Heart left ventricle (tissue), 16 donors: ENCODE measurements around the gene ASF1B. TPM values are rescaled to one million over a fixed set of nuclear protein-coding genes. Genes with fewer than 3 reads are reported as not detected.

ENCODE experiments used
- ATAC-seq, 4 donors: fragments of 200-7000 bp; cut with Tn5 transposase; one replicate each; pipeline ENCODE4 v1.9.1; 2020 to 2022; ENCODE audit warnings: moderate library complexity in 4 of 4, mild to moderate bottlenecking in 3 of 4, moderate number of reproducible peaks in 1 of 4
- DNase-seq, 5 donors: peaks; one replicate each; pipeline ENCODE4 v3.0.0-alpha.2; 2020
- H3K27ac ChIP-seq, 12 donors: fragments of 200-600 bp; sonication (generic) in 4 of 12; one replicate each; pipeline versions ENCODE4 v1.5.0 to v1.8.0; 2016 to 2022; ENCODE audit warnings: mild to moderate bottlenecking in 2 of 12
- H3K27me3 ChIP-seq, 9 donors: fragments of 200-600 bp; sonication (generic) in 2 of 9; one replicate each; pipeline versions ENCODE4 v1.5.1 to v1.8.0; 2016 to 2022; ENCODE audit warnings: mild to moderate bottlenecking in 3 of 9
- H3K36me3 ChIP-seq, 9 donors: fragments of 200-600 bp; sonication (generic) in 2 of 9; one replicate each; pipeline versions ENCODE4 v1.5.0 to v1.8.0; 2018 to 2022; ENCODE audit warnings: mild to moderate bottlenecking in 2 of 9
- H3K4me1 ChIP-seq, 12 donors: fragments of 200-600 bp; sonication (generic) in 4 of 12; one replicate each; pipeline versions ENCODE4 v1.5.0 to v1.8.0; 2016 to 2022; ENCODE audit warnings: mild to moderate bottlenecking in 3 of 12
- H3K4me3 ChIP-seq, 12 donors: fragments of 200-600 bp; sonication (generic) in 4 of 12; one replicate each; pipeline versions ENCODE4 v1.5.0 to v1.8.0; 2017 to 2022; ENCODE audit warnings: mild to moderate bottlenecking in 9 of 12, moderate library complexity in 4 of 12
- H3K9me3 ChIP-seq, 12 donors: fragments of 200-600 bp; sonication (generic) in 4 of 12; one replicate each; pipeline versions ENCODE4 v1.5.0 to v1.8.0; 2016 to 2022; ENCODE audit warnings: mild to moderate bottlenecking in 1 of 12
- CTCF ChIP-seq, 12 donors: fragments of 200-600 bp; sonication (generic) in 4 of 12; IDR thresholded peaks; one replicate each; pipeline versions ENCODE4 v1.5.0 to v1.8.0; 2018 to 2022; ENCODE audit warnings: antibody characterized with exemption in 12 of 12, mild to moderate bottlenecking in 5 of 12
- POLR2A ChIP-seq, 2 donors: fragments of 450-650 bp; IDR thresholded peaks; one replicate each; pipeline ENCODE4 v1.6.1; 2017; ENCODE audit warnings: antibody characterized with exemption in 2 of 2, mild to moderate bottlenecking in 2 of 2, moderate library complexity in 2 of 2
- WGBS, 4 donors: extraction: QIAGEN DNeasy Blood & Tissue Kit in 2 of 4; methylation state at CpG; one replicate each; pipeline versions ENCODE4 v1.1.5 to v1.1.7; 2013 to 2018; 5-methylcytosine and 5-hydroxymethylcytosine counted together
- intact Hi-C, 10 donors: fragments of 100-400 bp; cut with DNase I; formaldehyde crosslinking; loops; one replicate each; pipeline versions ENCODE4 v1.11.1 to v1.14.2; 2022
- polyA plus RNA-seq, 2 donors: library from polyadenylated mRNA; stranded (reverse); fragments of 200-250 nt; gene quantifications; one replicate each; pipeline ENCODE4 v1.2.3, GENCODE V29; 2013
- total RNA-seq, 9 donors: library from RNA; depleted of rRNA in 2 of 9; stranded (reverse); fragments of >200 nt in 2 of 9; fragmentation: NEBNext Ultra II Directional in 3 of 9; extraction: Animal tissue kit (Norgen Biotek cat#: 25700) in 3 of 9; gene quantifications; one replicate each; pipeline versions ENCODE4 v1.1.0 to v1.2.4, GENCODE V29; 2016 to 2023
- donor health status: ischemic (EF 13 %, LVEDD 7.1; RV severe dilation, severe dysfunction).
- donor health status: healthy with polysubstance abuse.
- donor health status: DM: no; HTN: yes; CAD: no.
- donor health status: DM: no; HTN: no; CAD: no.
- donor health status: ischemic (EF 25% LVEDD 6.9; RV normal size, moderate dysfunction).
- donor health status: ischemic (EF 25% LVEDD 5.7; RV mildly dilated, moderate dysfunction).
- donor health status: healthy.
- donor health status: DM: yes; HTN: yes; CAD: no.
- donor health status: ischemic (EF 35%, LVEDD 5.7; RV mildly dilated, moderate dysfunction).
- donor health status: nonischemic (EF 11% LVEDD 7.7; RV severe dilation, severe dysfunction).
- donor health status: DM: yes; HTN: yes; CAD: no.
- donor health status: PGD.
- donor health status: ischemic (EF 29% LVEDD 5.4; RV normal size, mild dysfunction).
- donor health status: nonischemic (EF 23%, LVEDD 6.1; RV moderate dilation, normal function).

ASF1B gene
- total and polyA plus RNA-seq, 11 donors: 0.19 to 7.0 (median 0.91) TPM

DNA sequence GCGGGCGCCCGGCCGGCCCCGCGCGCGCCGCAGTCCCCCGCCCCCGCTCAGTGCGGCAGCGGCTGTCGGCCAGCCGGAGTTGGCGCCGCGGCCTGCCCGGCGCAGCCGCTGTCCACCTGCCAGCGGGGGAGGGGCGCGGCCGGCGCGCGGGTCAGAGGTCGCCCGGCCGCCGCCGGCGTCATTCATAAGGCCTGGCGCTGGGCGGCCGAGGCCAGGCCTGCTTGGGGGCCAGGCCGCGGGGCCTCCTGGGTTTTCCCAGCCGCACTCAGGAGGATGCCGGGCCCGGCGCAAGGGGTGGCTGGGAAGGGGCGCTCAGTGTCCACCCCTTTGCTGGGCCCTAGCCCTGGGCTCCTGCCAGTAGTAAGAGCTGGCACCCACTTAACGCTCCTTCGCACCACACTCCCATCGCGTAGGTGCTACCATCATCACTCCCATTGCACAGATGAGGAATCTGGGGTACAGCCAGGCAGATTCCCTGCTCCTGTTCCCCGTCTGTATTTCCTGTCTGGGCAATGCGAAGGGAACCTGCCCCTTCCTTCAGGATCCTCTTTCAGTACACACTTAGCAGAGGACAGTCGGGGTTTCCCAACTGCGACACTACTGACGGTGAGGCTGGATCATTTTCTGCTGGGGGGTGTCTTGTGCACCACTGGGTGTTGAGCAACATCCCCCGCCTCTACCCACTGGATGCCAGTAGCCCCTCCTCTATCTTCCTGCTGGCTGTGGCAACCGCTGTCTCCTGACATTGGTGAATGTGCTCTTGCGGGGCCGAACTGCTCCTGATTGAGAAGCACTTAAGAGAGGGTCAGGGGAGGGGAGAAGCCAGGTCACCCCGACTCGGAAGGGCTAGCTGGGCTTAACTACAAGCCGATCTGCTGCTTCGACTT, 18.0 kb downstream of the ASF1B start:
- H3K27ac ChIP-seq: peak overlapping the region; percentile 93 to 100 (median 99)
- intact Hi-C loops: loop anchor here in 5 of 10 donors (1.0 to 5.0 kb wide), 3 partner anchors 18 to 46 kb away; partner anchors contain the start of genes MISP3 (in 2 of the 5) and ASF1B (in 1 of the 5)

DNA sequence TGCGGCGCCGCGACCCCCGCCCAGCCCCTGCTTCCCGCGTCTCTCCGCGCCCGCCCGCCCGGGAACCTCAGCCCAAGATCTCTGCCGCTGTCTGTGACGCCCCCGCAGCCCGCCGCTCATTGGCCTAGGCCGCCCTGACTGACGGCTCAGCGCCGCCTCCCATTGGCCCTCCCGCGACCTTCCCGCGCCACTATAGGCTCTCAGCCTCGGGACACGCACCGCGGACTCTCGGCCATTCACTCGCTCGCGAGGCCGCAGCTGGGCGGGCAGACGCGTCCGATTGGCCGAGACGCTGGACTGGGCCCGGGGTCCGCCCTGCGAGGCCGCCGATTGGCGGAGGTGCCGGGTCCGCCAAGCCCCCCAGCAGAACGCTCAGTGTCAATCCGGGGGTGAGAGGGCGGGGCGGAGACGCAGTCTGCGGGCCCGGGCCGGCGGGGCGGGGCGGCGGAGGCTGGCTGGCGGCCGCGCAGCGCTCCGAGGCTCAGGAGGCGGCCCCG, 18.7 kb downstream of the ASF1B start, which contains the start of gene PRKACA:
Gene PRKACA, minus strand, starts transcription at position 95 of the 497 bp plus-strand sequence. CDS start 215 bp downstream, outside the sequence.
- intact Hi-C loops: loop anchor here in 5 of 10 donors (1.0 to 5.0 kb wide), 3 partner anchors 19 to 45 kb away; partner anchors contain the start of genes MISP3 (in 2 of the 5) and ASF1B (in 1 of the 5)
- peak; percentile 87 to 94 (median 92) for ATAC-seq
- 0% methylated on average over 31 to 67 of the region's 67 CpGs for WGBS, 4 donors
- Histone ChIP-seq H3K27me3 (no peaks in the 10 kb centered on the region), H3K36me3 (no peaks in the 10 kb centered on the region), H3K27ac (peak within 1 kb of the TSS; percentile 93 to 100 (median 99)), H3K4me3 (peak within 1 kb of the TSS; percentile 52 to 98 (median 92)), H3K4me1 (peaks cover 27 to 67% (median 58%) of the 10 kb centered on the region in 12 donors), H3K9me3 (no peaks in the 10 kb centered on the region)
- TF ChIP-seq POLR2A (IDR thresholded peaks at IDR 0.05) (peak in 1 of 2 donors; percentile 72), CTCF (IDR thresholded peaks at IDR 0.05) (no peak)
- DNase-seq: peak; percentile 99 to 100 (median 100)

More for the DNA sequence above, 18.0 kb downstream of the ASF1B start:
- Histone ChIP-seq H3K9me3 (no peaks in the 10 kb centered on the region), H3K4me1 (peaks cover 22 to 60% (median 51%) of the 10 kb centered on the region in 12 donors), H3K36me3 (no peaks in the 10 kb centered on the region), H3K4me3 (peak overlapping the region; percentile 40 to 91 (median 63)), H3K27me3 (no peaks in the 10 kb centered on the region)
- ATAC-seq: peak; percentile 29 to 62 (median 52)
- TF ChIP-seq CTCF (IDR thresholded peaks at IDR 0.05) (no peak), POLR2A (IDR thresholded peaks at IDR 0.05) (peak in 1 of 2 donors; percentile 65)
- 2 to 6% (median 3%) methylated on average over 20 to 61 of the region's 61 CpGs for WGBS, 4 donors
- DNase-seq: peak; percentile 80 to 92 (median 83)

DNA sequence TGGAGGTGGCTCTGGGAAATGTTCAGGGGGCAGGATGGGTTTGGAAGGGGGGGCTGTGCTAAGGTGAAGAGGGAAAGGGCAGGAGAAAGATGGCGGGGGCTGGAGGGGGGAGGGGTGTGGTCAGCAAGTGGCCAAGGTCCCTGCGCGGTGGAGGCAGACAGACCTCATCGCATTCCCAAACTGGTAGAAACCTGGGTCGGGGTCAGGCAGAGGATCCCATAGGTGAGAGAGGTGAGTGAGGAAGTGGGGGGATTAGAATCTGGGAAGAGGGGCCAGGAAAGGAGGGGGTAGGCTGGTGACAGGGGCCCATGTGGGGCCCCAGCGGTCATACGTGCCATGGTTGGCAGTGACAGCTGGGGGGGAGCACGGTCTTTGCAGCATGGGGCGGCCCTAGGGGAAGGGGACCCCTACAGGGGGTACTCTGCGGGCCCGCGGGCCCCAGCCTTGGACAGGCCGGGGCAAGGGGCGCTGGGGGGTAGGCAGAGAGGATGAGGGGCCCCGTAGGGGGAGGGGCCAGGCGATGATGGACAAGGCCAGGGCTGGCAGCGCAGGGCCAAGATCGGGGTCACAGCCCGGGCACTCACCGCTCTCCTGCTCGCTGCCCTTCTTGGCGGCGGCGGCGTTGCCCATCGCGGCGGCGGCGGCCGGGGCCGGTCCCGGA, 19.3 kb downstream of the ASF1B start:
- H3K4me1 ChIP-seq: peaks cover 32 to 73% (median 65%) of the 10 kb centered on the region in 12 donors
- intact Hi-C loops: loop anchor here in 5 of 10 donors (5.0 kb wide), 2 partner anchors 35 to 45 kb away; partner anchors contain the start of gene MISP3 (in 2 of the 5)
- peak overlapping the region; percentile 52 to 98 (median 92) for H3K4me3 ChIP-seq
- no peaks in the 10 kb centered on the region for H3K9me3 ChIP-seq
- H3K27ac ChIP-seq: peak overlapping the region; percentile 63 to 98 (median 94)
- no peak for TF ChIP-seq CTCF (IDR thresholded peaks at IDR 0.05)
- TF ChIP-seq POLR2A (IDR thresholded peaks at IDR 0.05): no peak
- H3K27me3 ChIP-seq: no peaks in the 10 kb centered on the region
- peak; percentile 49 to 71 (median 54) for DNase-seq
- H3K36me3 ChIP-seq: no peaks in the 10 kb centered on the region
- peak in 1 of 4 donors; percentile 0 for ATAC-seq
- 0 to 1% (median 0%) methylated on average over 8 to 33 of the region's 33 CpGs for WGBS, 4 donors
